AG10803 (cell line): ENCODE measurements around the gene MYOM1.

Source experiments
- DNase-seq: peaks from one replicate; pipeline ENCODE4 v3.0.0; 2010; ENCODE audit warnings: low read depth
- H3K4me3 ChIP-seq: 2 replicates; pipeline ENCODE4 v1.5.1; 2011; ENCODE audit warnings: mild to moderate bottlenecking, low read length, control low read depth
- CTCF ChIP-seq: conservative IDR thresholded peaks from 2 replicates; pipeline ENCODE4 v1.5.1; 2011; ENCODE audit warnings: mild to moderate bottlenecking, low read length, control low read depth, inconsistent platforms

The MYOM1 gene

GRCh38 chr18:3186678-3187658 is 32.8 kb downstream of the MYOM1 start:
- no peak for DNase-seq
- no peak overlapping the region for H3K4me3 ChIP-seq
- no peak for TF ChIP-seq CTCF

DNA sequence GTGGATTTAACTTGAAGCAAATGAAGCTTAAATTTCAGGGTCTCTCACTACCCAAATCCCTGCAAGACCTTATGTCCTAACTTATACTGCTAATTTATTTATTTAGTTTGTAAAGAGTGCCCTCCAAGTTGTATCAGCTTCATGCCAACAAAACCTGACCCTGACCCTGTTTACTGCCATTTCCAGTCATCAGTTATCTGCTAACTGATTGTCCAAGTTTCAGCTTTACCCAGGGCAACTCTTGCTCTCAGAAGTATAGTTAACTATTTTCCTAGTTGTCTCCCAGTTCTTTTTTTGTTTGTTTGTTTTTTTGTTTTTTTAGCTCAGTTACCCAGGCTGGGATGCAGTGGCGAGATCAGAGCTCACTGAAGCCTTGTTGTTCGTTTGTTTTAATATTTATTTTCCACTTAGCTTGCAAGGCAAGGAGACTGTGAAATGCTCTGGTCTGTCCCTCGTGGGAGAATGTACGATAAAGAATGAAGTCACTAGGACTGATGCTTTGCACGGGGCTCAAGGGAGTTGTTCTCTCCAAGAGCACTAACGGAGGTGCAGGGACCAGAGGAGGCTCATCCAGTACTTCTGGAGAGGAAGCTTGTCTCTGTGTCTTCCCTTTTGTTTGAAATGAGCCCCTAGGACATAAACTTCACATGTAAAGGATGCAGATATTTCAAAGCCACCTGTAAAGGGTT is 35.3 kb downstream of the MYOM1 start:
- no peak for DNase-seq
- no peak for TF ChIP-seq CTCF
- H3K4me3 ChIP-seq = no peak overlapping the region

- no peak for TF ChIP-seq CTCF
- no peak overlapping the region for H3K4me3 ChIP-seq
- DNase-seq = no peak
Observed at GRCh38 chr18:3183103-3183717, 36.6 kb downstream of the MYOM1 start.

DNA sequence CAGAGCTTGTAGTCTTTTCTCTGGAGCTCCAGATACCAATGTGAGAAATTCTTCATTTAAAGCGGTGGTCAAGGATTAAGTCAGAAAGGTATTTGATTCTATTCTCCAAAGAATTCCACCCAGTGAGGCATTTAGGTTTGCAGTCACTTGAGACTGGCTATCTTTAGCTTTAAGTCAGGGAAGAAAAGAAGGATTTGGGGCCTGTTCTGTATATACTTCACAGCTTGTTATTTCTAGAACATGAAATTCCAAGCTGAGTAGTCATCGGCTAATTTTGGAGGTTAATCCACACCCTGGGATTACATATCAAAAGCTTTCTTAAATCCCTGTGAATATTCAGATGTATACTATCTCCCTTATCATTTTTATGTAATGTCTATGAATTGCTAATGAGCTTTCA is 39.4 kb downstream of the MYOM1 start:
- DNase-seq = peak; percentile 18
- H3K4me3 ChIP-seq = no peak overlapping the region
- no peak for TF ChIP-seq CTCF

GRCh38 chr18:3179430-3180089 is 40.2 kb downstream of the MYOM1 start:
- TF ChIP-seq CTCF = no peak
- H3K4me3 ChIP-seq = no peak overlapping the region
- DNase-seq = no peak

- H3K4me3 ChIP-seq = no peak overlapping the region
- no peak for TF ChIP-seq CTCF
- DNase-seq = peak; percentile 6
Observed at GRCh38 chr18:3177902-3178687, 41.7 kb downstream of the MYOM1 start.
